ENCODE data around the gene STXBP5. TPM values are rescaled to one million over a fixed set of nuclear protein-coding genes. Genes with fewer than 3 reads are reported as not detected.

Gene STXBP5
- 10 to 100 TPM; 23.7 to 39.1 (median 25.8) TPM for total RNA-seq

DNA sequence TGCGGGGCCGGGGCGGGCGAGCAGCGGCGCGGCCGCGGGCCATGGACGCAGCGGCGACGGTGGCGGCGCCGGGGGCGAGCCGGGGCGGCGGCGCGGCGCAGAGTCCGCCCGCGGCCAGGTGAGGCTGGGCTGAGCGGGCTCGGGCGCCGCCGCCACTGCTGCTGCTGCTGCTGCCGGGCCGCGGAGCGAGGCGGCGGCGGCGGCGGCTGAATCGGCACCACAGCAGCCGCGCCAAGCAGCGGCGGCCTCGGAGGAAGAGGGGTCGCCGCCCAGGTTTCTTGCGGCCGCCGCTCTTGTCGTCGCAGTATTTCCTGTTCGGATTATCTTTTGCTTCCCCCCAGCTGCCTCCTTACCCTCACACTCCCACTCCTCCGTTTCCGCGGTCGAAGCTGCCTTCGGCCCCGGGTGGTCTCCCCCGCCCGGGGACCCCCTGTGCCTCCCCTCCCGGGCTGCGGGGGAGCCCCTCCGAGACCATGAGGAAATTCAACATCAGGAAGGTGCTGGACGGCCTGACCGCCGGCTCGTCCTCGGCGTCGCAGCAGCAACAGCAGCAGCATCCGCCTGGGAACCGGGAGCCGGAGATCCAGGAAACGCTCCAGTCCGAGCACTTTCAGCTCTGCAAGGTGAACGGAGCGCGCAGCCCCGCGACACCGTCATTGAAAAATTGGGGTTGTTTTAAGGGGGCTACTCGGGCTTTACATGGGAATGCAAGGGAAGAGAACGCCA is at the start of gene STXBP5:
Gene STXBP5 (plus strand): TSS at position 358 of the 726 bp plus-strand sequence. CDS start 116 bp downstream, at position 474.
- Histone ChIP-seq H3K27ac (peak within 1 kb of the TSS; percentile 93 to 97 (median 96)), H3K4me1 (peaks cover 0 to 35% (median 7%) of the 10 kb centered on the region in 4 donors), H3K9me3 (no peaks in the 10 kb centered on the region), H3K36me3 (no peaks in the 10 kb centered on the region), H3K4me3 (peak within 1 kb of the TSS; percentile 81 to 96 (median 92)), H3K27me3 (no peaks in the 10 kb centered on the region)
- TF ChIP-seq POLR2A (IDR thresholded peaks at IDR 0.05) = no peak
- TF ChIP-seq EP300 (IDR thresholded peaks at IDR 0.05) = peak in 1 of 2 donors; percentile 53
- TF ChIP-seq, protein P1, sequence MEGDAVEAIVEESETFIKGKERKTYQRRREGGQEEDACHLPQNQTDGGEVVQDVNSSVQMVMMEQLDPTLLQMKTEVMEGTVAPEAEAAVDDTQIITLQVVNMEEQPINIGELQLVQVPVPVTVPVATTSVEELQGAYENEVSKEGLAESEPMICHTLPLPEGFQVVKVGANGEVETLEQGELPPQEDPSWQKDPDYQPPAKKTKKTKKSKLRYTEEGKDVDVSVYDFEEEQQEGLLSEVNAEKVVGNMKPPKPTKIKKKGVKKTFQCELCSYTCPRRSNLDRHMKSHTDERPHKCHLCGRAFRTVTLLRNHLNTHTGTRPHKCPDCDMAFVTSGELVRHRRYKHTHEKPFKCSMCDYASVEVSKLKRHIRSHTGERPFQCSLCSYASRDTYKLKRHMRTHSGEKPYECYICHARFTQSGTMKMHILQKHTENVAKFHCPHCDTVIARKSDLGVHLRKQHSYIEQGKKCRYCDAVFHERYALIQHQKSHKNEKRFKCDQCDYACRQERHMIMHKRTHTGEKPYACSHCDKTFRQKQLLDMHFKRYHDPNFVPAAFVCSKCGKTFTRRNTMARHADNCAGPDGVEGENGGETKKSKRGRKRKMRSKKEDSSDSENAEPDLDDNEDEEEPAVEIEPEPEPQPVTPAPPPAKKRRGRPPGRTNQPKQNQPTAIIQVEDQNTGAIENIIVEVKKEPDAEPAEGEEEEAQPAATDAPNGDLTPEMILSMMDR (IDR thresholded peaks at IDR 0.05) = no peak
- 0 to 1% methylated on average over 45 to 55 of the region's 85 CpGs for WGBS, 2 donors
- peak in 1 of 2 donors; percentile 23 for DNase-seq (ENCODE audit: low spot score in 2 of 2)

DNA sequence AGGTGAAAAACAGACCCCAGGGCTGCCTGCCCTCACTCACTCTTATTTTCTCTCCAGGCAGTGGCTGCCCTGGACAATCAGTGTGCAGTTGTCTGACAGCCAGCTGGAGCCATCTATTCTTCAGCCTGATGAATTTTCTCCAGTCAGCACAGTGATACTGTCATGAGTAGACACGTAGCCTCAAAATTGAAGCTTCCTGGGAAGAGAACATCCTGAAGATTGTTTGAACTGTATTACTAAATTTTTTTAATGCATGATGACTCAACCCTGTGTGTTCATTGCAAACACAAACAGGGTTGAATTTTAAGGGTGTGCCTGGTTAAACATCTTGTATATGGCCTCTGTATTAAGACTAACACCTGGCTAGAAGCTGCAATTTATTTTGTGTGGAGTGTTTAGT is 49.8 kb upstream of the STXBP5 start:
- TF ChIP-seq, protein P1 (IDR thresholded peaks at IDR 0.05) = no peak
- no peak for TF ChIP-seq EP300 (IDR thresholded peaks at IDR 0.05)
- no peak overlapping the region for H3K27ac ChIP-seq
- no peaks in the 10 kb centered on the region for H3K4me1 ChIP-seq
- no peaks in the 10 kb centered on the region for H3K9me3 ChIP-seq
- no peaks in the 10 kb centered on the region for H3K27me3 ChIP-seq
- H3K36me3 ChIP-seq = no peaks in the 10 kb centered on the region
- no peak overlapping the region for H3K4me3 ChIP-seq
- DNase-seq (ENCODE audit: low spot score in 2 of 2) = no peak
- 57 to 67% methylated on average over 1 of the region's 1 CpG for WGBS, 2 donors

DNA sequence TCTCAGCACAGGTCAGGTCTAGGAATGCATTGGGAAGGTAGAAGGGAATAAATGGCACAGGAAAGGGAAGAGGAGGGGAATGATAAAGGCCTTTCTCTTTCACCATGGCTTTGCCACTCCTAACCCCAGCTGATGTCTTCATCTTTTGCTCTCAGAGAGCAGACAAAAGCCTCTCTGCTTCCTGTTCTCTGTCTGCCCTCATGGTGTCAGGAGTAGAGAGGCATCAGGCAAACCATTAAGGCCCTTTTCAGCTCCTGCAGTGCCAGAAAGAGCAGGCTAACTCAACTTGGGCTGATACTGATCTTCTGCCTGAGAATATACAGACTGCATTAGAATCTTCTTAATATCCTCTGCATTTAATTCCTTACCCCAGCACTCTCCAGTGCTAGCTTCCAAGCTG is 48.0 kb upstream of the STXBP5 start:
- Histone ChIP-seq H3K27ac (no peak overlapping the region), H3K9me3 (no peaks in the 10 kb centered on the region), H3K4me3 (no peak overlapping the region), H3K36me3 (no peaks in the 10 kb centered on the region), H3K4me1 (no peaks in the 10 kb centered on the region), H3K27me3 (no peaks in the 10 kb centered on the region)
- TF ChIP-seq, protein P1 (IDR thresholded peaks at IDR 0.05) = no peak
- no peak for TF ChIP-seq EP300 (IDR thresholded peaks at IDR 0.05)
- TF ChIP-seq POLR2A (IDR thresholded peaks at IDR 0.05) = no peak
- no peak for DNase-seq (ENCODE audit: low spot score in 2 of 2)

DNA sequence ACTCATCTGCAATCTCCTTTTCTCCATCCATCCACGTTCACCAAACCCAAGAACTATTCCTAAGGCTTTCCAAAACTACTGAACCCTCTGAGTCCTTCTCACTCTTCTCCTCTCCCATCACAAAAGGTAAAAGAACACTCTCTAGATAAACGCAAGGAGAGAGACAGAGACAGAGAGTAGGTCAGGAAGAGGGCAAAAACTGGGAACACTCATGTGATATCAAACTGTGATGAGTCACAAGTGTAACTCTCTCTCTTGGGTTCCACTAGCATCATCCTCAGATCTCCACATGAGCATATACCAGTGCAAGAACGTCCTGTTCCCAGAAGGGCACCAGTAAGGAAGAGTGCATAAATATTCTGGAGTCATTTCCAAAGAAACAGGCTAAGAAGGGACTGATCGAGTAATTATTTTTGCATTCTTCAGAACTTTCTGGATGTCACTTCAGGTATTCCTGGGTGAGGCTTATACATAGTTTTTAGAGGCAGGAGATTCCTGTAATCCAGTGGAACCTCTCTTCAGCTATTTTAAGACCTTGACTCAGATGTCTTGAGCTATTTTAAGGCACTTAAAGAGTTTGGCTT is 47.3 kb upstream of the STXBP5 start:
- Histone ChIP-seq H3K27me3 (no peaks in the 10 kb centered on the region), H3K27ac (no peak overlapping the region), H3K36me3 (no peaks in the 10 kb centered on the region), H3K4me3 (no peak overlapping the region), H3K4me1 (no peaks in the 10 kb centered on the region), H3K9me3 (no peaks in the 10 kb centered on the region)
- TF ChIP-seq EP300 (IDR thresholded peaks at IDR 0.05) (no peak), POLR2A (IDR thresholded peaks at IDR 0.05) (no peak)
- TF ChIP-seq, protein P1 (IDR thresholded peaks at IDR 0.05) = no peak
- 79 to 91% methylated on average over 4 of the region's 4 CpGs for WGBS, 2 donors
- DNase-seq (ENCODE audit: low spot score in 2 of 2) = no peak

DNA sequence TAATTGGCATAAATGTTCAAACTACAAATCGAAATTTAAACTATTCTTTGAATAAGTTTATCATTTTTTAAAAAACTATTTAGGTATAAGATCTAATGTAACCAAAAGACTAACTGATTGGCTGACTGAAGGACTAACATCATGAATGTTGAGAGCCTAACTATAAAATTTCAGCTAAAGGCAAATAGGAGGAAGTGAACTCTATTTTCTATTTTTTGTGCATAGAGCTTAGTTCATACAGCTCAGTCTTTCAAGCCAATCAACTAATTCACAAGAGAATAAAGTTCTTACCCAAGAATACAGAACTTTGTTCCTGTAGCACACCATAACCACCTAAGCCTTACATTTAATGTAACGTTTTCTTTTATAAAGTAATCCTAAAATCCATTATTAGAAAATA is 46.3 kb upstream of the STXBP5 start:
- Histone ChIP-seq H3K4me3 (no peak overlapping the region), H3K36me3 (no peaks in the 10 kb centered on the region), H3K27me3 (no peaks in the 10 kb centered on the region), H3K4me1 (no peaks in the 10 kb centered on the region), H3K27ac (no peak overlapping the region), H3K9me3 (no peaks in the 10 kb centered on the region)
- WGBS, 2 donors = 86 to 87% methylated on average over 2 of the region's 2 CpGs
- no peak for DNase-seq (ENCODE audit: low spot score in 2 of 2)
- TF ChIP-seq POLR2A (IDR thresholded peaks at IDR 0.05) = no peak
